WTC11 (cell line): Measurements from ENCODE around the gene TNNI3K. TPM values are rescaled to one million over a fixed set of nuclear protein-coding genes. Genes with fewer than 3 reads are reported as not detected.

Experiments
- ATAC-seq: fragments of 200-7000 bp; cut with Tn5 transposase; 2 replicates; pipeline ENCODE4 v1.10.0; 2021; ENCODE audit warnings: mild to moderate bottlenecking, moderate library complexity
- CTCF ChIA-PET: fragments of 300-600 bp; sonication (Branson Sonifier 250); formaldehyde crosslinking; loops from one replicate; lab custom pipeline; 2021; ENCODE audit warnings: antibody characterized with exemption; lab: Charles Lee
- POLR2A ChIA-PET: fragments of 350-600 bp; sonication (Branson Sonifier 250); formaldehyde crosslinking; loops from one replicate; lab custom pipeline; 2021; ENCODE audit warnings: antibody characterized with exemption; lab: Charles Lee
- DNase-seq: peaks from one replicate; pipeline ENCODE4 v3.0.0; 2021; ENCODE audit warnings: low spot score
- H3K27ac Mint-ChIP-seq: 2 replicates; pipeline ENCODE4 v1.8.0; 2021; ENCODE audit warnings: mixed read lengths
- H3K27me3 Mint-ChIP-seq: 2 replicates; pipeline ENCODE4 v1.8.0; 2021; ENCODE audit warnings: low read depth, mild to moderate bottlenecking, moderate library complexity, mixed read lengths
- H3K36me3 Mint-ChIP-seq: 2 replicates; pipeline ENCODE4 v1.8.0; 2021; ENCODE audit warnings: mixed read lengths
- H3K4me1 Mint-ChIP-seq: 2 replicates; pipeline ENCODE4 v1.8.0; 2022; ENCODE audit warnings: mixed read lengths
- H3K4me3 Mint-ChIP-seq: 2 replicates; pipeline ENCODE4 v1.8.0; 2021; ENCODE audit warnings: mild to moderate bottlenecking, moderate library complexity, mixed read lengths
- H3K9me3 Mint-ChIP-seq: 2 replicates; pipeline ENCODE4 v1.8.0; 2021; ENCODE audit warnings: mixed read lengths
- CBFB ChIP-seq: sonication (generic); formaldehyde crosslinking; IDR thresholded peaks from 2 replicates; pipeline ENCODE4 v1.8.1; 2022; ENCODE audit warnings: mild to moderate bottlenecking, low read depth, missing genetic modification reagents
- CREB1 ChIP-seq: sonication (generic); formaldehyde crosslinking; IDR thresholded peaks from 2 replicates; pipeline ENCODE4 v1.8.0; 2023; ENCODE audit warnings: mild to moderate bottlenecking, missing genetic modification reagents
- FOXK1 ChIP-seq: sonication (generic); formaldehyde crosslinking; IDR thresholded peaks from 2 replicates; pipeline ENCODE4 v1.8.0; 2022; ENCODE audit warnings: mild to moderate bottlenecking, moderate library complexity, missing genetic modification reagents
- IRF1 ChIP-seq: sonication (generic); formaldehyde crosslinking; IDR thresholded peaks from 2 replicates; pipeline ENCODE4 v1.8.0; 2023; ENCODE audit warnings: missing genetic modification reagents
- JUN ChIP-seq: sonication (generic); formaldehyde crosslinking; IDR thresholded peaks from 2 replicates; pipeline ENCODE4 v1.8.0; 2023; ENCODE audit warnings: mild to moderate bottlenecking, missing genetic modification reagents
- MXD4 ChIP-seq: fragments of 250-450 bp; sonication (Bioruptor Pico); IDR thresholded peaks from 2 replicates; pipeline ENCODE4 v1.8.0; 2021; ENCODE audit warnings: mild to moderate bottlenecking, moderate library complexity, borderline replicate concordance
- MYBL2 ChIP-seq: sonication (generic); formaldehyde crosslinking; IDR thresholded peaks from 2 replicates; pipeline ENCODE4 v1.8.1; 2023; ENCODE audit warnings: mild to moderate bottlenecking, moderate library complexity, missing genetic modification reagents
- NFATC4 ChIP-seq: fragments of 250-450 bp; sonication (Bioruptor Pico); IDR thresholded peaks from 2 replicates; pipeline ENCODE4 v1.9.0; 2021; ENCODE audit warnings: mild to moderate bottlenecking
- NR2C2 ChIP-seq: sonication (generic); formaldehyde crosslinking; IDR thresholded peaks from 2 replicates; pipeline ENCODE4 v1.8.0; 2022; ENCODE audit warnings: mild to moderate bottlenecking, missing genetic modification reagents
- NR3C1 ChIP-seq: sonication (generic); formaldehyde crosslinking; conservative IDR thresholded peaks from 2 replicates; pipeline ENCODE4 v1.8.1; 2023; ENCODE audit warnings: low read depth, mild to moderate bottlenecking, missing genetic modification reagents
- SOX15 ChIP-seq: fragments of 250-450 bp; sonication (Bioruptor Pico); IDR thresholded peaks from 2 replicates; pipeline ENCODE4 v1.9.0; 2021; ENCODE audit warnings: mild to moderate bottlenecking
- TEAD1 ChIP-seq: sonication (generic); formaldehyde crosslinking; IDR thresholded peaks from 2 replicates; pipeline ENCODE4 v1.8.0; 2022; ENCODE audit warnings: mild to moderate bottlenecking, missing genetic modification reagents
- ZBTB21 ChIP-seq: sonication (generic); formaldehyde crosslinking; IDR thresholded peaks from 2 replicates; pipeline ENCODE4 v1.8.1; 2023; ENCODE audit warnings: mild to moderate bottlenecking, missing genetic modification reagents, borderline replicate concordance
- ZNF232 ChIP-seq: sonication (generic); formaldehyde crosslinking; IDR thresholded peaks from 2 replicates; pipeline ENCODE4 v1.8.0; 2022; ENCODE audit warnings: mild to moderate bottlenecking, missing genetic modification reagents
- ZNF512 ChIP-seq: sonication (generic); formaldehyde crosslinking; IDR thresholded peaks from 2 replicates; pipeline ENCODE4 v1.8.1; 2022; ENCODE audit warnings: missing genetic modification reagents, borderline replicate concordance
- ZSCAN18 ChIP-seq: fragments of 250-450 bp; sonication (Bioruptor Pico); IDR thresholded peaks from 2 replicates; pipeline ENCODE4 v2.1.2; 2022; ENCODE audit warnings: mild to moderate bottlenecking, moderate library complexity
- total RNA-seq: library from RNA; stranded (reverse); gene quantifications from 3 replicates; pipeline ENCODE4 v1.2.3, GENCODE V29; 2021
- TF ChIP-seq, protein P1 (sequence below): sonication (generic); formaldehyde crosslinking; IDR thresholded peaks from 2 replicates; pipeline ENCODE4 v1.8.0; 2022; ENCODE audit warnings: mild to moderate bottlenecking, missing genetic modification reagents
- TF ChIP-seq, protein P2 (sequence below): sonication (generic); formaldehyde crosslinking; IDR thresholded peaks from 2 replicates; pipeline ENCODE4 v1.8.0; 2022; ENCODE audit warnings: mild to moderate bottlenecking, missing genetic modification reagents
- TF ChIP-seq, protein P3 (sequence below): fragments of 250-450 bp; sonication (Bioruptor Pico); IDR thresholded peaks from 2 replicates; pipeline ENCODE4 v1.9.0; 2021; ENCODE audit warnings: mild to moderate bottlenecking
- TF ChIP-seq, protein P4 (sequence below): fragments of 250-450 bp; sonication (Bioruptor Pico); IDR thresholded peaks from 2 replicates; pipeline ENCODE4 v1.8.0; 2021; ENCODE audit warnings: mild to moderate bottlenecking
- TF ChIP-seq, protein P5 (sequence below): sonication (generic); formaldehyde crosslinking; IDR thresholded peaks from 2 replicates; pipeline ENCODE4 v1.8.0; 2023; ENCODE audit warnings: missing genetic modification reagents, mild to moderate bottlenecking, borderline replicate concordance

Gene TNNI3K
- total RNA-seq, 1 experiment from 2014 or later: 0.07 TPM

- no peaks in the 10 kb centered on the region for H3K9me3 Mint-ChIP-seq
- H3K36me3 Mint-ChIP-seq: no peaks in the 10 kb centered on the region
- TF ChIP-seq ZNF512 (CRISPR knock-in tag) (no peak), JUN (CRISPR knock-in tag) (no peak), ZNF232 (CRISPR knock-in tag) (no peak), CBFB (no peak), NR3C1 (CRISPR knock-in tag) (no peak), ZSCAN18 (CRISPR knock-in tag) (no peak), SOX15 (CRISPR knock-in tag) (no peak)
- TF ChIP-seq, protein P1, sequence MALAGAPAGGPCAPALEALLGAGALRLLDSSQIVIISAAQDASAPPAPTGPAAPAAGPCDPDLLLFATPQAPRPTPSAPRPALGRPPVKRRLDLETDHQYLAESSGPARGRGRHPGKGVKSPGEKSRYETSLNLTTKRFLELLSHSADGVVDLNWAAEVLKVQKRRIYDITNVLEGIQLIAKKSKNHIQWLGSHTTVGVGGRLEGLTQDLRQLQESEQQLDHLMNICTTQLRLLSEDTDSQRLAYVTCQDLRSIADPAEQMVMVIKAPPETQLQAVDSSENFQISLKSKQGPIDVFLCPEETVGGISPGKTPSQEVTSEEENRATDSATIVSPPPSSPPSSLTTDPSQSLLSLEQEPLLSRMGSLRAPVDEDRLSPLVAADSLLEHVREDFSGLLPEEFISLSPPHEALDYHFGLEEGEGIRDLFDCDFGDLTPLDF (CRISPR knock-in tag): no peak
- TF ChIP-seq, protein P2, sequence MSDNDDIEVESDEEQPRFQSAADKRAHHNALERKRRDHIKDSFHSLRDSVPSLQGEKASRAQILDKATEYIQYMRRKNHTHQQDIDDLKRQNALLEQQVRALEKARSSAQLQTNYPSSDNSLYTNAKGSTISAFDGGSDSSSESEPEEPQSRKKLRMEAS (CRISPR knock-in tag): no peak
- TF ChIP-seq, protein P3, sequence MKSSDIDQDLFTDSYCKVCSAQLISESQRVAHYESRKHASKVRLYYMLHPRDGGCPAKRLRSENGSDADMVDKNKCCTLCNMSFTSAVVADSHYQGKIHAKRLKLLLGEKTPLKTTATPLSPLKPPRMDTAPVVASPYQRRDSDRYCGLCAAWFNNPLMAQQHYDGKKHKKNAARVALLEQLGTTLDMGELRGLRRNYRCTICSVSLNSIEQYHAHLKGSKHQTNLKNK (CRISPR knock-in tag): no peak
- TF ChIP-seq, all 79 proteins: peak for 0
- Mint-ChIP-seq H3K27me3 (peaks cover 11% of the 10 kb centered on the region), H3K4me1 (peaks cover 33% of the 10 kb centered on the region), H3K4me3 (no peak overlapping the region), H3K27ac (no peak overlapping the region)
- DNase-seq (no peak), ATAC-seq (no peak)
- CTCF ChIA-PET: interaction anchor here (1.0 to 1.3 kb wide), 2 partner anchors 13 to 210 kb away, joined by 3 read pairs; no protein-coding TSS in a partner anchor
- POLR2A ChIA-PET: no interaction called here
Observed at GRCh38 chr1:74481607-74482006, 246.4 kb downstream of the TNNI3K start.

GRCh38 chr1:74485622-74486021 lies 250.4 kb downstream of the TNNI3K start:
- ChIA-PET CTCF (no interaction called here), POLR2A (no interaction called here)
- H3K27me3 Mint-ChIP-seq: peaks cover under 1% of the 10 kb centered on the region; the same call in 1 of the 2 replicates

GRCh38 chr1:74486036-74486435 lies 250.8 kb downstream of the TNNI3K start:
- DNase-seq: no peak
- H3K4me1 Mint-ChIP-seq: peaks cover 31% of the 10 kb centered on the region
- ChIA-PET POLR2A (no interaction called here), CTCF (no interaction called here)
- no peak overlapping the region for H3K4me3 Mint-ChIP-seq
- no peak for ATAC-seq
- peaks cover 3% of the 10 kb centered on the region; the same call in 1 of the 2 replicates for H3K9me3 Mint-ChIP-seq
- no peaks in the 10 kb centered on the region for H3K36me3 Mint-ChIP-seq
- H3K27ac Mint-ChIP-seq: no peak overlapping the region
- H3K27me3 Mint-ChIP-seq: no peaks in the 10 kb centered on the region; the same call in 1 of the 2 replicates
- TF ChIP-seq NR2C2 (CRISPR knock-in tag) (no peak), IRF1 (no peak), NFATC4 (CRISPR knock-in tag) (no peak), FOXK1 (CRISPR knock-in tag) (no peak), CREB1 (CRISPR knock-in tag) (no peak), MYBL2 (no peak), MXD4 (CRISPR knock-in tag) (no peak), ZBTB21 (CRISPR knock-in tag) (no peak)
- TF ChIP-seq, protein P4, sequence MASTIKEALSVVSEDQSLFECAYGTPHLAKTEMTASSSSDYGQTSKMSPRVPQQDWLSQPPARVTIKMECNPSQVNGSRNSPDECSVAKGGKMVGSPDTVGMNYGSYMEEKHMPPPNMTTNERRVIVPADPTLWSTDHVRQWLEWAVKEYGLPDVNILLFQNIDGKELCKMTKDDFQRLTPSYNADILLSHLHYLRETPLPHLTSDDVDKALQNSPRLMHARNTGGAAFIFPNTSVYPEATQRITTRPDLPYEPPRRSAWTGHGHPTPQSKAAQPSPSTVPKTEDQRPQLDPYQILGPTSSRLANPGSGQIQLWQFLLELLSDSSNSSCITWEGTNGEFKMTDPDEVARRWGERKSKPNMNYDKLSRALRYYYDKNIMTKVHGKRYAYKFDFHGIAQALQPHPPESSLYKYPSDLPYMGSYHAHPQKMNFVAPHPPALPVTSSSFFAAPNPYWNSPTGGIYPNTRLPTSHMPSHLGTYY (CRISPR knock-in tag): no peak
- TF ChIP-seq, protein P1 (CRISPR knock-in tag): no peak
- TF ChIP-seq, protein P5, sequence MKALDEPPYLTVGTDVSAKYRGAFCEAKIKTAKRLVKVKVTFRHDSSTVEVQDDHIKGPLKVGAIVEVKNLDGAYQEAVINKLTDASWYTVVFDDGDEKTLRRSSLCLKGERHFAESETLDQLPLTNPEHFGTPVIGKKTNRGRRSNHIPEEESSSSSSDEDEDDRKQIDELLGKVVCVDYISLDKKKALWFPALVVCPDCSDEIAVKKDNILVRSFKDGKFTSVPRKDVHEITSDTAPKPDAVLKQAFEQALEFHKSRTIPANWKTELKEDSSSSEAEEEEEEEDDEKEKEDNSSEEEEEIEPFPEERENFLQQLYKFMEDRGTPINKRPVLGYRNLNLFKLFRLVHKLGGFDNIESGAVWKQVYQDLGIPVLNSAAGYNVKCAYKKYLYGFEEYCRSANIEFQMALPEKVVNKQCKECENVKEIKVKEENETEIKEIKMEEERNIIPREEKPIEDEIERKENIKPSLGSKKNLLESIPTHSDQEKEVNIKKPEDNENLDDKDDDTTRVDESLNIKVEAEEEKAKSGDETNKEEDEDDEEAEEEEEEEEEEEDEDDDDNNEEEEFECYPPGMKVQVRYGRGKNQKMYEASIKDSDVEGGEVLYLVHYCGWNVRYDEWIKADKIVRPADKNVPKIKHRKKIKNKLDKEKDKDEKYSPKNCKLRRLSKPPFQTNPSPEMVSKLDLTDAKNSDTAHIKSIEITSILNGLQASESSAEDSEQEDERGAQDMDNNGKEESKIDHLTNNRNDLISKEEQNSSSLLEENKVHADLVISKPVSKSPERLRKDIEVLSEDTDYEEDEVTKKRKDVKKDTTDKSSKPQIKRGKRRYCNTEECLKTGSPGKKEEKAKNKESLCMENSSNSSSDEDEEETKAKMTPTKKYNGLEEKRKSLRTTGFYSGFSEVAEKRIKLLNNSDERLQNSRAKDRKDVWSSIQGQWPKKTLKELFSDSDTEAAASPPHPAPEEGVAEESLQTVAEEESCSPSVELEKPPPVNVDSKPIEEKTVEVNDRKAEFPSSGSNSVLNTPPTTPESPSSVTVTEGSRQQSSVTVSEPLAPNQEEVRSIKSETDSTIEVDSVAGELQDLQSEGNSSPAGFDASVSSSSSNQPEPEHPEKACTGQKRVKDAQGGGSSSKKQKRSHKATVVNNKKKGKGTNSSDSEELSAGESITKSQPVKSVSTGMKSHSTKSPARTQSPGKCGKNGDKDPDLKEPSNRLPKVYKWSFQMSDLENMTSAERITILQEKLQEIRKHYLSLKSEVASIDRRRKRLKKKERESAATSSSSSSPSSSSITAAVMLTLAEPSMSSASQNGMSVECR: no peak

More at GRCh38 chr1:74485622-74486021, 250.4 kb downstream of the TNNI3K start:
- DNase-seq (no peak), ATAC-seq (no peak)
- TF ChIP-seq TEAD1: no peak
- H3K36me3 Mint-ChIP-seq: no peaks in the 10 kb centered on the region
- no peak overlapping the region for H3K4me3 Mint-ChIP-seq
- peaks cover 34% of the 10 kb centered on the region for H3K4me1 Mint-ChIP-seq
- H3K9me3 Mint-ChIP-seq: no peaks in the 10 kb centered on the region
- no peak overlapping the region for H3K27ac Mint-ChIP-seq
